Transverse colon (tissue), 4 donors: Measurements from ENCODE around the gene PLCE1. TPM values are rescaled to one million over a fixed set of nuclear protein-coding genes. Genes with fewer than 3 reads are reported as not detected.
"Not testable (repeated sequence)": the region's sequence is repeated elsewhere in the genome, so short reads cannot be mapped to it uniquely, and the experiment has no call there.

Experiments
- DNase-seq: peaks from one replicate; pipeline ENCODE4 v3.0.0-alpha.2; 2019
- H3K27ac ChIP-seq, 4 donors: fragments of 200-600 bp; sonication (generic); 2 replicates each; pipeline ENCODE4 v1.5.1; 2016 to 2018; ENCODE audit warnings: inconsistent platforms in 4 of 4
- H3K27me3 ChIP-seq: fragments of 200-600 bp; sonication (generic); 2 replicates; pipeline ENCODE4 v1.5.1; 2017; ENCODE audit warnings: inconsistent platforms
- H3K36me3 ChIP-seq, 4 donors: fragments of 200-600 bp; sonication (generic); 2 replicates each; pipeline ENCODE4 v1.5.1; 2017 to 2019; ENCODE audit warnings: inconsistent platforms in 4 of 4
- H3K4me1 ChIP-seq, 4 donors: fragments of 200-600 bp; sonication (generic); 2 replicates each; pipeline ENCODE4 v1.5.1; 2017 to 2020; ENCODE audit warnings: inconsistent platforms in 4 of 4
- H3K4me3 ChIP-seq, 4 donors: fragments of 200-600 bp; sonication (generic); 1 replicate in 1 of 4; 2 replicates in 3 of 4; pipeline versions ENCODE4 v1.5.1 to v1.6.1; 2017 to 2019; ENCODE audit warnings: inconsistent platforms in 4 of 4
- H3K9me3 ChIP-seq, 2 donors: fragments of 200-600 bp; sonication (generic); 2 replicates each; pipeline ENCODE4 v1.5.1; 2017 to 2019; ENCODE audit warnings: inconsistent platforms in 2 of 2
- EP300 ChIP-seq: sonication (generic); formaldehyde crosslinking; IDR thresholded peaks from one replicate; pipeline ENCODE4 v1.6.1; 2017; ENCODE audit warnings: antibody characterized with exemption, low read depth
- POLR2A ChIP-seq: fragments of 450-650 bp; IDR thresholded peaks from one replicate; pipeline ENCODE4 v1.6.1; 2016; ENCODE audit warnings: antibody characterized with exemption, mild to moderate bottlenecking, moderate library complexity
- POLR2AphosphoS5 ChIP-seq, 3 donors: sonication (generic); formaldehyde crosslinking; IDR thresholded peaks; one replicate each; pipeline ENCODE4 v1.6.1; 2016; ENCODE audit warnings: antibody characterized with exemption in 3 of 3
- WGBS, 2 donors: methylation state at CpG; one replicate each; pipeline ENCODE4 v1.1.5; 2018; ENCODE audit warnings: low coverage in 1 of 2; 5-methylcytosine and 5-hydroxymethylcytosine counted together
- in situ Hi-C, 4 donors: fragments of 200-750 bp; cut with MboI; loops; one replicate each; pipeline versions ENCODE4 v1.15.0 to v1.15.1; 2017; ENCODE audit warnings: low sequenced_read_pairs in 3 of 4, low pct_ligation_motif_present in 1 of 4, low pct_unique_long_range_greater_than_20kb in 1 of 4
- intact Hi-C: fragments of 100-400 bp; cut with DNase I; formaldehyde crosslinking; loops from one replicate; pipeline ENCODE4 v1.15.1; 2023; ENCODE audit warnings: low total_unique reads
- total RNA-seq, 4 donors: library from RNA; depleted of rRNA; stranded (reverse); fragments of >200 nt; gene quantifications; one replicate each; pipeline ENCODE4 v1.1.0, GENCODE V29; 2016
- TF ChIP-seq, protein P1 (sequence below), 5 experiments: fragments of 200-600 bp in 3 of 5; fragments of 450-650 bp in 2 of 5; sonication (generic) in 3 of 5; IDR thresholded peaks; 1 replicate in 2 of 5; 2 replicates in 3 of 5; pipeline ENCODE4 v1.5.1; 2016 to 2017; ENCODE audit warnings: antibody characterized with exemption in 5 of 5, inconsistent platforms in 3 of 5, mild to moderate bottlenecking in 2 of 5, moderate library complexity in 1 of 5

Gene PLCE1
- total RNA-seq, 4 donors from 2014 or later, result 67.9 to 100 (median 90.8) TPM

DNA sequence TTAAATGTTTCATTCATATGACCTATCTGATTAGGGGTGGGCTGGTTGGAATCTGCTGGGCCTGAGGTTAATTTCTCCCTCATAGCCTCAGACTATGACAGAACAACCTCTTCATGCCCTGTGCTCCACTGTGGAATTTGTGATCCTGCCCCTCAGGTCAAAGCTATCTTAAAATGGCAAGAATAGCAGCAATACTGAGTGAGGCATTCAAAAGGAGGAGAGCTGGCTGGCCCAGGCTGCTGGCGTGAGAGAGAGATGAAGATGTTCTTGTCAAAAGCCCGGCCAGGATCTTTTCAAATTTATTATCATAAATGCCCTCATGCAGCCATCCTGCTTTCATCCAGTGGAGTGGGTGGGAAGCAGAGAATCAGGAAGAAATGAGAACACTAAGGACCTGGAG lies 41.8 kb upstream of the PLCE1 start:
- Histone ChIP-seq H3K4me1 (no peaks in the 10 kb centered on the region), H3K27me3 (no peaks in the 10 kb centered on the region), H3K36me3 (no peaks in the 10 kb centered on the region), H3K27ac (no peak overlapping the region), H3K4me3 (no peak overlapping the region), H3K9me3 (no peaks in the 10 kb centered on the region)
- TF ChIP-seq, protein P1, sequence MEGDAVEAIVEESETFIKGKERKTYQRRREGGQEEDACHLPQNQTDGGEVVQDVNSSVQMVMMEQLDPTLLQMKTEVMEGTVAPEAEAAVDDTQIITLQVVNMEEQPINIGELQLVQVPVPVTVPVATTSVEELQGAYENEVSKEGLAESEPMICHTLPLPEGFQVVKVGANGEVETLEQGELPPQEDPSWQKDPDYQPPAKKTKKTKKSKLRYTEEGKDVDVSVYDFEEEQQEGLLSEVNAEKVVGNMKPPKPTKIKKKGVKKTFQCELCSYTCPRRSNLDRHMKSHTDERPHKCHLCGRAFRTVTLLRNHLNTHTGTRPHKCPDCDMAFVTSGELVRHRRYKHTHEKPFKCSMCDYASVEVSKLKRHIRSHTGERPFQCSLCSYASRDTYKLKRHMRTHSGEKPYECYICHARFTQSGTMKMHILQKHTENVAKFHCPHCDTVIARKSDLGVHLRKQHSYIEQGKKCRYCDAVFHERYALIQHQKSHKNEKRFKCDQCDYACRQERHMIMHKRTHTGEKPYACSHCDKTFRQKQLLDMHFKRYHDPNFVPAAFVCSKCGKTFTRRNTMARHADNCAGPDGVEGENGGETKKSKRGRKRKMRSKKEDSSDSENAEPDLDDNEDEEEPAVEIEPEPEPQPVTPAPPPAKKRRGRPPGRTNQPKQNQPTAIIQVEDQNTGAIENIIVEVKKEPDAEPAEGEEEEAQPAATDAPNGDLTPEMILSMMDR (IDR thresholded peaks at IDR 0.05), result no peak
- no peak for TF ChIP-seq POLR2AphosphoS5 (IDR thresholded peaks at IDR 0.05)
- TF ChIP-seq POLR2A, result no peak
- no peak for TF ChIP-seq EP300
- in situ Hi-C loops, result no loop called here
- WGBS, 2 donors, result 60 to 82% methylated on average over 2 of the region's 2 CpGs
- intact Hi-C loops, result no loop called here
- DNase-seq, result no peak

GRCh38 chr10:93954299-93954698 lies 39.4 kb upstream of the PLCE1 start:
- Histone ChIP-seq H3K4me3 (no peak overlapping the region), H3K4me1 (no peaks in the 10 kb centered on the region), H3K27ac (no peak overlapping the region), H3K9me3 (no peaks in the 10 kb centered on the region), H3K36me3 (no peaks in the 10 kb centered on the region), H3K27me3 (no peaks in the 10 kb centered on the region)
- DNase-seq, result no peak
- TF ChIP-seq, protein P1 (IDR thresholded peaks at IDR 0.05), result no peak
- TF ChIP-seq EP300 (no peak), POLR2A (no peak), POLR2AphosphoS5 (IDR thresholded peaks at IDR 0.05) (no peak)
- in situ Hi-C loops (no loop called here), intact Hi-C loops (no loop called here)
- 80 to 98% methylated on average over 1 to 8 of the region's 8 CpGs for WGBS, 2 donors

GRCh38 chr10:93954726-93955363 lies 38.9 kb upstream of the PLCE1 start:
- WGBS, 2 donors, result 87 to 98% methylated on average over 5 of the region's 5 CpGs
- in situ Hi-C loops (no loop called here), intact Hi-C loops (no loop called here)
- no peak overlapping the region for H3K4me3 ChIP-seq
- H3K4me1 ChIP-seq, result no peaks in the 10 kb centered on the region
- H3K27me3 ChIP-seq, result no peaks in the 10 kb centered on the region
- TF ChIP-seq, protein P1 (IDR thresholded peaks at IDR 0.05), result no peak
- TF ChIP-seq EP300 (no peak), POLR2AphosphoS5 (IDR thresholded peaks at IDR 0.05) (no peak), POLR2A (no peak)
- no peaks in the 10 kb centered on the region for H3K9me3 ChIP-seq
- H3K36me3 ChIP-seq, result no peaks in the 10 kb centered on the region
- H3K27ac ChIP-seq, result no peak overlapping the region
- DNase-seq, result no peak

DNA sequence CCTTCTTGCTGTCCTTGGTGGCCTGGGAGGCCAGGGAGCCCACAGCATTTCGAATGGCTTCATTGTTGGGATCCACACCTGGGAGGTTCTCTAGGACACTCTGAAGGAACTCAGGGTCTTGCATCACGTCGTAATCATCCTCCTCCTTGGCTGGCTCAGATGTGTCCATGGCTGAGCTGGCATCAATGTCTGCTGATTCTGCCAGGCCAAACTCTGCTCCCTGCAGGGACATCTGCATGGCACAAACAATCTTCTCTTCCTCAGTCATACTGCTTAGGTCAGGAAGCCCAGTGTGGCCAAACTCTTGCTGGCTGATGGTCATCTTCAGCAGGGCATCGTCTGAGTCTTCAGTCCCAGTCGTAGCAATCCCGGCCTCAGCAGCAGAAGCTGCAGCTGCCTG lies 34.9 kb upstream of the PLCE1 start:
- Histone ChIP-seq H3K9me3 (no peaks in the 10 kb centered on the region), H3K36me3 (no peaks in the 10 kb centered on the region), H3K27ac (no peak overlapping the region), H3K27me3 (no peaks in the 10 kb centered on the region), H3K4me1 (no peaks in the 10 kb centered on the region), H3K4me3 (no peak overlapping the region)
- DNase-seq, result no peak
- TF ChIP-seq EP300 (no peak), POLR2A (no peak)
- TF ChIP-seq, protein P1 (IDR thresholded peaks at IDR 0.05), result no peak
- in situ Hi-C loops (no loop called here), intact Hi-C loops (no loop called here)
- WGBS, 2 donors, result 88 to 94% methylated on average over 3 to 6 of the region's 6 CpGs

- H3K36me3 ChIP-seq, H3K4me1 ChIP-seq, in situ Hi-C loops, H3K4me3 ChIP-seq, H3K27ac ChIP-seq, H3K9me3 ChIP-seq, DNase-seq, intact Hi-C loops, H3K27me3 ChIP-seq: not testable (repeated sequence)
- WGBS, 2 donors, result 91% methylated on average over 7 of the region's 7 CpGs; no CpG with 5 or more reads in 1 of the 2 donors
Measured at GRCh38 chr10:93960988-93961387, 32.7 kb upstream of the PLCE1 start.
